HepG2 (cell line): ENCODE data around the gene SGMS1. TPM values are rescaled to one million over a fixed set of nuclear protein-coding genes. Genes with fewer than 3 reads are reported as not detected.

Source experiments
- ATAC-seq: fragments of 200-7000 bp; cut with Tn5 transposase; 3 replicates; pipeline ENCODE4 v1.9.1; 2020; ENCODE audit warnings: mild to moderate bottlenecking, moderate library complexity
- BruUV-seq: library from RNA; stranded (reverse); fragments of 400-500 nt; replicated peaks from 2 replicates; lab custom pipeline; 2021; lab: Mats Ljungman, UMichigan
- CTCF ChIA-PET: fragments of 300-600 bp; formaldehyde crosslinking; extraction: SDS; loops from one replicate; lab custom pipeline; 2021; ENCODE audit warnings: low total read pairs, inconsistent platforms, low intra/inter-chr PET ratio; lab: Yijun Ruan, JAX
- POLR2A ChIA-PET: fragments of 350-600 bp; sonication (Branson Sonifier 250); formaldehyde crosslinking; loops from one replicate; lab custom pipeline; 2020; ENCODE audit warnings: antibody characterized with exemption, inconsistent platforms; lab: Yijun Ruan, JAX
- DNase-seq: peaks from one replicate; pipeline ENCODE4 v3.0.0-alpha.2; 2015; ENCODE audit warnings: low spot score
- FAIRE-seq: peaks from 3 replicates; lab custom pipeline; 2011; peaks lifted over from hg19 to GRCh38; lab: Jason Lieb, UNC
- H2AFZ ChIP-seq: one replicate; pipeline ENCODE4 v1.6.1; 2011; ENCODE audit warnings: low read length, inconsistent platforms
- H3K27ac ChIP-seq: fragments of 300-600 bp; 3 replicates; pipeline ENCODE4 v1.8.0; 2011; ENCODE audit warnings: mixed run types, mild to moderate bottlenecking, mixed read lengths, low read length, inconsistent platforms; ENCODE audit not compliant: insufficient read depth; ENCODE audit errors: extremely low read length
- H3K27me3 ChIP-seq, 2 experiments: fragments of 200-600 bp in 1 of 2; 2 replicates in 1 of 2; 3 replicates in 1 of 2; pipeline versions ENCODE4 v1.6.0 to v1.8.0; 2011; ENCODE audit warnings: low read length in 2 of 2, mild to moderate bottlenecking in 2 of 2, moderate library complexity in 2 of 2, inconsistent platforms in 1 of 2; ENCODE audit not compliant: insufficient read depth in 2 of 2, control insufficient read depth in 1 of 2
- H3K36me3 ChIP-seq, 2 experiments: fragments of 200-600 bp in 1 of 2; replicated peaks in 1 of 2; 2 replicates in 1 of 2; 3 replicates in 1 of 2; pipeline versions ENCODE4 v1.5.1 to v1.8.0; 2011; ENCODE audit warnings: low read length in 2 of 2, inconsistent platforms in 1 of 2; ENCODE audit not compliant: insufficient read depth in 2 of 2, control insufficient read depth in 1 of 2
- H3K4me1 ChIP-seq: 2 replicates; pipeline ENCODE4 v1.5.1; 2012; ENCODE audit warnings: low read length, inconsistent platforms; ENCODE audit not compliant: insufficient read depth
- H3K4me2 ChIP-seq: 2 replicates; pipeline ENCODE4 v1.6.0; 2011; ENCODE audit warnings: low read depth, low read length, inconsistent platforms
- H3K4me3 ChIP-seq, 3 experiments: fragments of 200-600 bp in 1 of 3; sonication (generic), shearing (Covaris generic) in 1 of 3; replicated peaks in 1 of 3; 2 replicates each; pipeline ENCODE4 v1.5.1; 2011 to 2016; ENCODE audit warnings: low read length in 3 of 3, inconsistent platforms in 2 of 3, low read depth in 2 of 3, mild to moderate bottlenecking in 2 of 3, control low read depth in 1 of 3, mixed read lengths in 1 of 3; ENCODE audit not compliant: insufficient read depth in 1 of 3
- H3K79me2 ChIP-seq: one replicate; pipeline ENCODE4 v1.6.1; 2011; ENCODE audit warnings: low read length, inconsistent platforms; ENCODE audit not compliant: insufficient read depth
- H3K9ac ChIP-seq: 2 replicates; pipeline ENCODE4 v1.6.0; 2011; ENCODE audit warnings: mild to moderate bottlenecking, low read depth, low read length, inconsistent platforms; ENCODE audit not compliant: insufficient read depth
- H3K9me3 ChIP-seq: 2 replicates; pipeline ENCODE4 v1.5.1; 2012; ENCODE audit warnings: mild to moderate bottlenecking, low read length
- H4K20me1 ChIP-seq: 2 replicates; pipeline ENCODE4 v1.6.0; 2011; ENCODE audit warnings: inconsistent platforms, mild to moderate bottlenecking, low read length, moderate library complexity; ENCODE audit not compliant: insufficient read depth
- HMG20B ChIP-seq: conservative IDR thresholded peaks from 2 replicates; pipeline ENCODE4 v1.6.1; 2016; ENCODE audit warnings: missing genetic modification reagents, missing compliant biosample characterization
- HOXA3 ChIP-seq: sonication (generic); formaldehyde crosslinking; IDR thresholded peaks from 2 replicates; pipeline ENCODE4 v1.5.0; 2020; ENCODE audit warnings: missing genetic modification reagents
- NFRKB ChIP-seq: fragments of 450-650 bp; IDR thresholded peaks from 2 replicates; pipeline ENCODE4 v1.6.1; 2017
- POGK ChIP-seq: sonication (generic); formaldehyde crosslinking; conservative IDR thresholded peaks from 2 replicates; pipeline ENCODE4 v1.8.0; 2022; ENCODE audit warnings: mild to moderate bottlenecking, moderate library complexity, missing genetic modification reagents
- TEAD3 ChIP-seq: optimal IDR thresholded peaks from 2 replicates; pipeline ENCODE3; 2016; ENCODE audit warnings: borderline replicate concordance
- TGIF2 ChIP-seq: IDR thresholded peaks from 2 replicates; pipeline ENCODE4 v1.6.1; 2016; ENCODE audit warnings: control low read depth, missing compliant biosample characterization
- ZNF3 ChIP-seq: IDR thresholded peaks from 2 replicates; pipeline ENCODE4 v1.7.0; 2017; ENCODE audit warnings: inconsistent platforms
- ZNF33B ChIP-seq: sonication (generic); formaldehyde crosslinking; IDR thresholded peaks from 2 replicates; pipeline ENCODE4 v1.5.1; 2020; ENCODE audit warnings: mild to moderate bottlenecking, missing genetic modification reagents
- ZNF460 ChIP-seq: sonication (generic); formaldehyde crosslinking; IDR thresholded peaks from 2 replicates; pipeline ENCODE4 v1.5.1; 2020; ENCODE audit warnings: missing genetic modification reagents, mild to moderate bottlenecking, borderline replicate concordance
- ZNF484 ChIP-seq: sonication (generic); formaldehyde crosslinking; IDR thresholded peaks from 2 replicates; pipeline ENCODE4 v1.5.1; 2020; ENCODE audit warnings: mild to moderate bottlenecking, low read depth, missing genetic modification reagents, borderline replicate concordance
- ZNF496 ChIP-seq: sonication (generic); formaldehyde crosslinking; IDR thresholded peaks from 2 replicates; pipeline ENCODE4 v1.8.1; 2023; ENCODE audit warnings: mild to moderate bottlenecking, moderate library complexity, missing genetic modification reagents; ENCODE audit not compliant: insufficient replicate concordance
- ZNF609 ChIP-seq: sonication (generic); formaldehyde crosslinking; IDR thresholded peaks from 2 replicates; pipeline ENCODE4 v1.4.0; 2020; ENCODE audit warnings: mild to moderate bottlenecking, missing genetic modification reagents, borderline replicate concordance
- ZNF670 ChIP-seq: sonication (generic); formaldehyde crosslinking; IDR thresholded peaks from 2 replicates; pipeline ENCODE4 v1.8.0; 2022; ENCODE audit warnings: mild to moderate bottlenecking, missing genetic modification reagents, borderline replicate concordance
- ZNF746 ChIP-seq: sonication (generic); formaldehyde crosslinking; IDR thresholded peaks from 2 replicates; pipeline ENCODE4 v1.8.0; 2022; ENCODE audit warnings: mild to moderate bottlenecking, missing genetic modification reagents
- ZNF75D ChIP-seq: sonication (generic); formaldehyde crosslinking; IDR thresholded peaks from 2 replicates; pipeline ENCODE4 v1.8.1; 2023; ENCODE audit warnings: missing genetic modification reagents, mild to moderate bottlenecking, borderline replicate concordance
- WGBS: methylation state at CpG from one replicate; pipeline ENCODE4 v1.1.6; 2017; ENCODE audit warnings: low lambda C conversion rate; 5-methylcytosine and 5-hydroxymethylcytosine counted together
- in situ Hi-C: cut with HindIII; loops from 2 replicates; pipeline ENCODE4 v1.10.0; 2017; ENCODE audit warnings: low pct_unique_long_range_greater_than_20kb; ENCODE audit not compliant: extremely low pct_ligation_motif_present
- intact Hi-C: fragments of 100-400 bp; cut with micrococcal nuclease; formaldehyde crosslinking; loops from one replicate; pipeline ENCODE4 v1.10.0; 2022; ENCODE audit not compliant: unreplicated experiment
- polyA plus RNA-seq, 8 experiments: library from polyadenylated mRNA; depleted of rRNA in 3 of 8; stranded (reverse) in 7 of 8; unstranded in 1 of 8; fragments of >200 nt; fragmentation: Illumina TruSeq in 4 of 8; extraction: Trizol in 4 of 8; gene quantifications; 2 replicates each; pipeline versions ENCODE4 v1.2.1 to v1.2.3, GENCODE V29; 2011 to 2016; ENCODE audit warnings: low read depth in 4 of 8, missing spikeins in 1 of 8, mixed read lengths in 1 of 8; ENCODE audit not compliant: insufficient read depth in 1 of 8
- total RNA-seq, 5 experiments: library from RNA; depleted of rRNA; stranded (reverse); fragments of >200 nt; fragmentation: Illumina TruSeq; extraction: Trizol; gene quantifications; 2 replicates each; pipeline ENCODE4 v1.2.3, GENCODE V29; 2016; ENCODE audit warnings: low read depth in 1 of 5

SGMS1 gene
- total and polyA plus RNA-seq, 2 of the 13 experiments (the other 11 are each of a cell fraction or from before 2014, with no cell fraction given), result 6.5 to 15.1 TPM

- no peak for DNase-seq
- H3K36me3 ChIP-seq, result no peaks in the 10 kb centered on the region
- H2AFZ ChIP-seq, result no peak overlapping the region
- WGBS, result 100% methylated on average over 2 of the region's 2 CpGs
- no peak for ATAC-seq
- H3K4me1 ChIP-seq, result no peaks in the 10 kb centered on the region
- H4K20me1 ChIP-seq, result no peaks in the 10 kb centered on the region
- H3K4me2 ChIP-seq, result no peak overlapping the region
- intact Hi-C loops (no loop called here), in situ Hi-C loops (no loop called here)
- no peaks in the 10 kb centered on the region for H3K27me3 ChIP-seq
- no peak overlapping the region for H3K4me3 ChIP-seq
- no peaks in the 10 kb centered on the region for H3K79me2 ChIP-seq
- no peak overlapping the region for H3K9ac ChIP-seq
- H3K9me3 ChIP-seq, result no peaks in the 10 kb centered on the region
- no peak overlapping the region for H3K27ac ChIP-seq
- no peak for FAIRE-seq
- POLR2A ChIA-PET, result no interaction called here
- BruUV-seq, result no TSS peak
- CTCF ChIA-PET, result no interaction called here
- TF ChIP-seq ZNF609 (CRISPR knock-in tag) (no peak), ZNF75D (no peak), HOXA3 (no peak), HMG20B (CRISPR knock-in tag) (no peak), NFRKB (no peak), ZNF3 (CRISPR knock-in tag) (no peak), ZNF460 (no peak), ZNF484 (CRISPR knock-in tag) (no peak), ZNF33B (no peak), ZNF670 (no peak), POGK (CRISPR knock-in tag) (no peak), ZNF496 (no peak), TGIF2 (CRISPR knock-in tag) (no peak), TEAD3 (no peak), ZNF746 (CRISPR knock-in tag) (no peak)
Measured at GRCh38 chr10:50439806-50440205, 183.9 kb downstream of the SGMS1 start.
